Activated CD8-positive, alpha-beta memory T cell treated with anti-CD3 and anti-CD28 coated beads for 24 hours (primary cell): ENCODE data around the gene SECISBP2L.

Experiments used
- DNase-seq: peaks from one replicate; pipeline ENCODE4 v3.0.0-alpha.2; 2020

SECISBP2L gene

GRCh38 chr15:48962662-48963523, 83.4 kb downstream of the SECISBP2L start:
- peak; percentile 63 for DNase-seq

- DNase-seq = no peak
Measured at GRCh38 chr15:48955967-48956366, 90.3 kb downstream of the SECISBP2L start.

- DNase-seq = no peak
Measured at GRCh38 chr15:48955370-48955769, 90.9 kb downstream of the SECISBP2L start.

GRCh38 chr15:48954538-48954937, 91.7 kb downstream of the SECISBP2L start:
- no peak for DNase-seq

- DNase-seq = no peak
Measured at GRCh38 chr15:48946840-48947187, 99.4 kb downstream of the SECISBP2L start.

- no peak for DNase-seq
Measured at GRCh38 chr15:48946074-48946839, 100.0 kb downstream of the SECISBP2L start.

GRCh38 chr15:48945386-48945785, 100.9 kb downstream of the SECISBP2L start:
- no peak for DNase-seq

GRCh38 chr15:48941904-48942303, 104.3 kb downstream of the SECISBP2L start:
- no peak for DNase-seq

GRCh38 chr15:48940508-48940907, 105.7 kb downstream of the SECISBP2L start:
- no peak for DNase-seq

- DNase-seq = no peak
Measured at GRCh38 chr15:48939648-48940047, 106.6 kb downstream of the SECISBP2L start.
